Fibroblast of lung (primary cell): ENCODE measurements around the gene MROH9. TPM values are rescaled to one million over a fixed set of nuclear protein-coding genes. Genes with fewer than 3 reads are reported as not detected.

Experiments used
- DNase-seq, 2 donors: peaks; one replicate each; pipeline versions ENCODE4 v3.0.0 to v3.0.0-alpha.2; 2010; ENCODE audit warnings: low read depth in 2 of 2
- H2AFZ ChIP-seq: 2 replicates; pipeline ENCODE4 v1.5.1; 2012; ENCODE audit warnings: low read length, control low read depth, inconsistent platforms
- H3K27ac ChIP-seq: 2 replicates; pipeline ENCODE4 v1.5.1; 2011; ENCODE audit warnings: low read length, control low read depth; ENCODE audit not compliant: insufficient read depth
- H3K27me3 ChIP-seq: 2 replicates; pipeline ENCODE4 v1.5.1; 2011; ENCODE audit warnings: mild to moderate bottlenecking, low read length; ENCODE audit not compliant: control insufficient read depth, insufficient read depth
- H3K36me3 ChIP-seq: 2 replicates; pipeline ENCODE4 v1.5.1; 2011; ENCODE audit warnings: low read length; ENCODE audit not compliant: control insufficient read depth, insufficient read depth
- H3K4me1 ChIP-seq: 2 replicates; pipeline ENCODE4 v1.5.1; 2011; ENCODE audit warnings: low read length; ENCODE audit not compliant: control insufficient read depth, insufficient read depth; ENCODE audit errors: extremely low read depth
- H3K4me2 ChIP-seq: 2 replicates; pipeline ENCODE4 v1.5.1; 2011; ENCODE audit warnings: low read length, control low read depth; ENCODE audit not compliant: insufficient read depth; ENCODE audit errors: extremely low read depth
- H3K4me3 ChIP-seq, 4 experiments: fragments of 200-600 bp in 1 of 4; sonication (generic) in 1 of 4; replicated peaks in 1 of 4; 2 replicates each; pipeline ENCODE4 v1.5.1; 2011 to 2016; ENCODE audit warnings: low read length in 4 of 4, low read depth in 3 of 4, mild to moderate bottlenecking in 3 of 4, control low read depth in 2 of 4, inconsistent platforms in 1 of 4, mixed read lengths in 1 of 4; ENCODE audit not compliant: insufficient read depth in 1 of 4; ENCODE audit errors: control extremely low read depth in 1 of 4
- H3K79me2 ChIP-seq: 2 replicates; pipeline ENCODE4 v1.5.1; 2012; ENCODE audit warnings: mild to moderate bottlenecking, low read length, inconsistent platforms; ENCODE audit not compliant: control insufficient read depth, insufficient read depth
- H3K9ac ChIP-seq: 2 replicates; pipeline ENCODE4 v1.5.1; 2011; ENCODE audit warnings: mild to moderate bottlenecking, low read length, control low read depth; ENCODE audit not compliant: insufficient read depth
- H3K9me3 ChIP-seq: 2 replicates; pipeline ENCODE4 v1.5.1; 2012; ENCODE audit warnings: low read depth, low read length; ENCODE audit not compliant: control insufficient read depth, insufficient read depth
- H4K20me1 ChIP-seq: 2 replicates; pipeline ENCODE4 v1.5.1; 2011; ENCODE audit warnings: low read length; ENCODE audit not compliant: control insufficient read depth, insufficient read depth; ENCODE audit errors: extremely low read depth
- CTCF ChIP-seq, 2 donors: IDR thresholded peaks in 1 of 2; conservative IDR thresholded peaks in 1 of 2; 1 replicate in 1 of 2; 2 replicates in 1 of 2; pipeline ENCODE4 v1.5.1; 2011 to 2012; ENCODE audit warnings: low read length in 2 of 2, control low read depth in 1 of 2, inconsistent platforms in 1 of 2, low read depth in 1 of 2, mild to moderate bottlenecking in 1 of 2
- EZH2 ChIP-seq: IDR thresholded peaks from 2 replicates; pipeline ENCODE4 v1.5.1; 2012; ENCODE audit warnings: low read length, control low read depth, mild to moderate bottlenecking; ENCODE audit errors: missing control alignments
- polyA plus RNA-seq, 2 donors: library from polyadenylated mRNA; depleted of rRNA in 1 of 2; stranded (reverse) in 1 of 2; unstranded in 1 of 2; fragments of >200 nt; gene quantifications; 2 replicates each; pipeline ENCODE4 v1.2.1, GENCODE V29; 2011 to 2012; ENCODE audit warnings: missing spikeins in 1 of 2
- total RNA-seq: library from RNA; depleted of rRNA; stranded (reverse); fragments of >200 nt; gene quantifications from 2 replicates; pipeline ENCODE4 v1.2.1, GENCODE V29; 2014

Gene MROH9
- total and polyA plus RNA-seq, 2 donors (not counting 1 experiment from before 2014, with no cell fraction given) = 0.15 TPM; not detected in 1

DNA sequence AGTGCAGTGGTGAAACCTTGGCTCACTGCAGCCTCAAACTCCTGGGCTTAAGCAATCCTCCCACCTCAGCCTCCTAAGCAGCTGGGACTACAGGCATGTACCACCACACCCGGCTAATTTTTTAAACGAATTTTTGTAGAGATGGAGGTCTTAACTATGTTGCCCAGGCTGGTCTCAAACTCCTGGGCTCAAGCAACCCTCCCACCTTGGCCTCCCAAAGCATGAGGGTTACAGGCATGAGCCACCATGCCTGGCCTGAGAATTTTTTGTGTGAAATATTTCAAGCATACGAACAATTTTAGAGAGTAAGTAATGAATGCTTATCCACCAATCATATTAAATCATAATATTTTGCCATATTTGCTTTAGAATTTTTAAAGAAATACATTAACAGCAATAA lies 51.6 kb downstream of the MROH9 start:
- TF ChIP-seq CTCF (conservative IDR thresholded peaks at IDR 0.05 in 1 of 2, IDR thresholded peaks at IDR 0.05 in 1 of 2; ENCODE audit: low read depth in 1 of 2, low read length in 2 of 2) = no peak
- TF ChIP-seq EZH2 = no peak
- no peak overlapping the region for H3K27ac ChIP-seq
- no peaks in the 10 kb centered on the region for H3K36me3 ChIP-seq
- H4K20me1 ChIP-seq = no peaks in the 10 kb centered on the region
- H3K9me3 ChIP-seq = no peaks in the 10 kb centered on the region
- DNase-seq = no peak
- H3K79me2 ChIP-seq = no peaks in the 10 kb centered on the region
- no peak overlapping the region for H2AFZ ChIP-seq
- no peak overlapping the region for H3K9ac ChIP-seq
- no peak overlapping the region for H3K4me2 ChIP-seq
- H3K4me1 ChIP-seq = no peaks in the 10 kb centered on the region
- no peak overlapping the region for H3K4me3 ChIP-seq
- no peaks in the 10 kb centered on the region for H3K27me3 ChIP-seq

DNA sequence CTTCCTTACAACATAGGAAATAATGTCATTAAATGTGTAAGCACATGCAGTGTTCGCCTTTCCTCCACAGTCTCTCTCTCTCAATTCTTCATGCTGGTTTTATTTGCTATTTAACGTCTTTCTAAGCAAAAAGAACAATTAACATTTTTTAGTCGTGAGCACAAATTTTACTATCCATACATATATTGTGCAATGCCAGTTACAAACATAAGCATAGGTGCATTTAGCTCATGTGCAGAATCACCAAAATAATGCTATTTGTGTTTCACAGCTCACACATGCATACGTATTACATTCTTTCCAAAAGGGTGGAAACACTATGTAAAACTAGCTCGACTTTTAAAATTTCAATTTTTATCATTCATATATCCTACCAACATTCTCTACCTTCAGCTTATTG lies 52.1 kb downstream of the MROH9 start:
- H3K79me2 ChIP-seq = no peaks in the 10 kb centered on the region
- no peaks in the 10 kb centered on the region for H3K4me1 ChIP-seq
- no peaks in the 10 kb centered on the region for H3K27me3 ChIP-seq
- H3K27ac ChIP-seq = no peak overlapping the region
- no peak for TF ChIP-seq EZH2
- TF ChIP-seq CTCF (conservative IDR thresholded peaks at IDR 0.05 in 1 of 2, IDR thresholded peaks at IDR 0.05 in 1 of 2; ENCODE audit: low read depth in 1 of 2, low read length in 2 of 2) = no peak
- H3K4me2 ChIP-seq = no peak overlapping the region
- H3K36me3 ChIP-seq = no peaks in the 10 kb centered on the region
- H3K9ac ChIP-seq = no peak overlapping the region
- H3K4me3 ChIP-seq = no peak overlapping the region
- DNase-seq = no peak
- no peaks in the 10 kb centered on the region for H3K9me3 ChIP-seq
- H2AFZ ChIP-seq = no peak overlapping the region
- H4K20me1 ChIP-seq = no peaks in the 10 kb centered on the region

DNA sequence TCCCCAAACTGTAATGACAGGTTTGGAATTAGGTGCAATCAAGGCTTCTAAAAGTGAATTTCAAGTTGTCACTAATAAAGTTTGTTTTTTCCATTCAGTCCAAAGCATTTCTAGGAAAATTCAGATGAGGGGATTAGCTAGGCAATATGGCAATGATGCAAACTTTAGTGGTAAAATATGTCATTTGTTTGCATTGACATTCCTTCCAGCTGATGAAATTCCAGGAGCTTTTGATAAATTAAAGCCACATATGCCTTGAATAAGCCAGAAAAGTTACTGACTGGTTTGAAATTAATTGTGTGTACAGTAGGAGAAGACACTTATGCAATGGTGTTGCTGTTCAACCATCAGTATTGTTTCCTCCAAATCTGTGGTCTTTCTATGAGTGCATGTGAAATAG lies 57.8 kb downstream of the MROH9 start:
- no peaks in the 10 kb centered on the region for H3K27me3 ChIP-seq
- H3K79me2 ChIP-seq = no peaks in the 10 kb centered on the region
- H4K20me1 ChIP-seq = no peaks in the 10 kb centered on the region
- no peak overlapping the region for H3K9ac ChIP-seq
- no peak overlapping the region for H3K27ac ChIP-seq
- no peaks in the 10 kb centered on the region for H3K36me3 ChIP-seq
- DNase-seq = no peak
- TF ChIP-seq CTCF (conservative IDR thresholded peaks at IDR 0.05 in 1 of 2, IDR thresholded peaks at IDR 0.05 in 1 of 2; ENCODE audit: low read depth in 1 of 2, low read length in 2 of 2) = no peak
- no peak for TF ChIP-seq EZH2
- no peaks in the 10 kb centered on the region for H3K9me3 ChIP-seq
- no peaks in the 10 kb centered on the region for H3K4me1 ChIP-seq
- H3K4me3 ChIP-seq = no peak overlapping the region
- no peak overlapping the region for H3K4me2 ChIP-seq
- no peak overlapping the region for H2AFZ ChIP-seq
